Measurements from ENCODE around the gene FDPS.

- TF ChIP-seq, protein P1, sequence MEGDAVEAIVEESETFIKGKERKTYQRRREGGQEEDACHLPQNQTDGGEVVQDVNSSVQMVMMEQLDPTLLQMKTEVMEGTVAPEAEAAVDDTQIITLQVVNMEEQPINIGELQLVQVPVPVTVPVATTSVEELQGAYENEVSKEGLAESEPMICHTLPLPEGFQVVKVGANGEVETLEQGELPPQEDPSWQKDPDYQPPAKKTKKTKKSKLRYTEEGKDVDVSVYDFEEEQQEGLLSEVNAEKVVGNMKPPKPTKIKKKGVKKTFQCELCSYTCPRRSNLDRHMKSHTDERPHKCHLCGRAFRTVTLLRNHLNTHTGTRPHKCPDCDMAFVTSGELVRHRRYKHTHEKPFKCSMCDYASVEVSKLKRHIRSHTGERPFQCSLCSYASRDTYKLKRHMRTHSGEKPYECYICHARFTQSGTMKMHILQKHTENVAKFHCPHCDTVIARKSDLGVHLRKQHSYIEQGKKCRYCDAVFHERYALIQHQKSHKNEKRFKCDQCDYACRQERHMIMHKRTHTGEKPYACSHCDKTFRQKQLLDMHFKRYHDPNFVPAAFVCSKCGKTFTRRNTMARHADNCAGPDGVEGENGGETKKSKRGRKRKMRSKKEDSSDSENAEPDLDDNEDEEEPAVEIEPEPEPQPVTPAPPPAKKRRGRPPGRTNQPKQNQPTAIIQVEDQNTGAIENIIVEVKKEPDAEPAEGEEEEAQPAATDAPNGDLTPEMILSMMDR (conservative IDR thresholded peaks at IDR 0.05 in 1 of 2, IDR thresholded peaks at IDR 0.05 in 1 of 2; ENCODE audit: extremely low read depth in 1 of 2, insufficient read depth in 1 of 2, low read depth in 1 of 2, low read length in 2 of 2), result no peak
- TF ChIP-seq EZH2 (IDR thresholded peaks at IDR 0.05; ENCODE audit: borderline replicate concordance, low read length), result no peak
Observed at GRCh38 chr1:155308493-155309422, at the start of gene FDPS.

All from mammary epithelial cell (primary cell).